Lower leg skin (tissue), 3 donors: Measurements from ENCODE around the gene CTSS.

Experiments used
- POLR2A ChIP-seq, 2 donors: fragments of 450-650 bp; IDR thresholded peaks; one replicate each; pipeline ENCODE4 v1.6.1; 2016 to 2017; ENCODE audit warnings: antibody characterized with exemption in 2 of 2, mild to moderate bottlenecking in 1 of 2, moderate library complexity in 1 of 2
- TF ChIP-seq, protein P1 (sequence below), 3 donors: fragments of 450-650 bp; IDR thresholded peaks; one replicate each; pipeline ENCODE4 v1.5.1; 2016; ENCODE audit warnings: antibody characterized with exemption in 3 of 3, mild to moderate bottlenecking in 3 of 3, moderate library complexity in 2 of 3

DNA sequence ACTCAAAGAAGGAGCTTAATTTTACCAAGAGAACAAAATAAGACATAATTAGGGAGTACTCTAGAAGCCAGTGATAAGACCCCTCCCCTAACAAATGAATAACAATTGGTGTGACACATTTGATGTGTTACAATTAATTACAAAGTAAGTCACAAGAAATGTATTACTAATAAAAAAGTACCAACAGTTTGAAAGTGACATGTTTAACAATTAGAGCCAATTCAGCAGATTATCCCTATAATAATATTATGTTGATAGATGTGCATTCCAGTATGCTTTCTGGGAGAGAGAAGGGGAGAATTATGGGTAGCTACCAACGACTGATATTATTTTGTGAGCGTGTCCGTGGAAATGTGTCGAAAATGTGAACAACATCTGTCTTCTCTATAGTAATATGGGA is 23.4 kb upstream of the CTSS start:
- TF ChIP-seq, protein P1, sequence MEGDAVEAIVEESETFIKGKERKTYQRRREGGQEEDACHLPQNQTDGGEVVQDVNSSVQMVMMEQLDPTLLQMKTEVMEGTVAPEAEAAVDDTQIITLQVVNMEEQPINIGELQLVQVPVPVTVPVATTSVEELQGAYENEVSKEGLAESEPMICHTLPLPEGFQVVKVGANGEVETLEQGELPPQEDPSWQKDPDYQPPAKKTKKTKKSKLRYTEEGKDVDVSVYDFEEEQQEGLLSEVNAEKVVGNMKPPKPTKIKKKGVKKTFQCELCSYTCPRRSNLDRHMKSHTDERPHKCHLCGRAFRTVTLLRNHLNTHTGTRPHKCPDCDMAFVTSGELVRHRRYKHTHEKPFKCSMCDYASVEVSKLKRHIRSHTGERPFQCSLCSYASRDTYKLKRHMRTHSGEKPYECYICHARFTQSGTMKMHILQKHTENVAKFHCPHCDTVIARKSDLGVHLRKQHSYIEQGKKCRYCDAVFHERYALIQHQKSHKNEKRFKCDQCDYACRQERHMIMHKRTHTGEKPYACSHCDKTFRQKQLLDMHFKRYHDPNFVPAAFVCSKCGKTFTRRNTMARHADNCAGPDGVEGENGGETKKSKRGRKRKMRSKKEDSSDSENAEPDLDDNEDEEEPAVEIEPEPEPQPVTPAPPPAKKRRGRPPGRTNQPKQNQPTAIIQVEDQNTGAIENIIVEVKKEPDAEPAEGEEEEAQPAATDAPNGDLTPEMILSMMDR (IDR thresholded peaks at IDR 0.05): no peak
- TF ChIP-seq POLR2A (IDR thresholded peaks at IDR 0.05): no peak
